ENCODE data around the gene STRBP.

- TF ChIP-seq EZH2 (IDR thresholded peaks at IDR 0.05; ENCODE audit: insufficient read depth, poor library complexity, severe bottlenecking) (no peak), EZH2phosphoT487 (IDR thresholded peaks at IDR 0.05; ENCODE audit: insufficient read depth, low read depth) (no peak)
Measured at GRCh38 chr9:123167474-123167873, 100.9 kb downstream of the STRBP start.
